H1 (cell line): ENCODE measurements around the gene ACTL10.

Source experiments
- CEBPB ChIP-seq: IDR thresholded peaks from 2 replicates; pipeline ENCODE4 v1.6.1; 2012; ENCODE audit warnings: low read depth, low read length
- EP300 ChIP-seq, 2 experiments: IDR thresholded peaks; 1 replicate in 1 of 2; 2 replicates in 1 of 2; pipeline ENCODE4 v1.6.1; 2011 to 2012; ENCODE audit warnings: low read depth in 2 of 2, low read length in 2 of 2, mild to moderate bottlenecking in 2 of 2, borderline replicate concordance in 1 of 2, inconsistent platforms in 1 of 2, moderate library complexity in 1 of 2
- EZH2 ChIP-seq: fragments of 200-600 bp; sonication (generic); IDR thresholded peaks from 2 replicates; pipeline ENCODE4 v1.7.1; 2012; ENCODE audit warnings: low read depth, mild to moderate bottlenecking, moderate library complexity, low read length, inconsistent platforms; ENCODE audit not compliant: severe bottlenecking
- JUND ChIP-seq: IDR thresholded peaks from 2 replicates; pipeline ENCODE4 v1.6.1; 2011; ENCODE audit warnings: mild to moderate bottlenecking, improper control_type of control experiment, low read length
- POLR2A ChIP-seq, 2 experiments: IDR thresholded peaks; 1 replicate in 1 of 2; 2 replicates in 1 of 2; pipeline ENCODE4 v1.6.1; 2011; ENCODE audit warnings: low read depth in 2 of 2, low read length in 2 of 2, mild to moderate bottlenecking in 2 of 2; ENCODE audit errors: control extremely low read depth in 1 of 2
- RBBP5 ChIP-seq: IDR thresholded peaks from 2 replicates; pipeline ENCODE4 v1.7.1; 2012; ENCODE audit warnings: low read depth, mild to moderate bottlenecking, inconsistent platforms, low read length, moderate library complexity, borderline replicate concordance
- RFX5 ChIP-seq: IDR thresholded peaks from 2 replicates; pipeline ENCODE4 v1.6.1; 2011; ENCODE audit warnings: low read depth, low read length, improper control_type of control experiment, borderline replicate concordance
- SP2 ChIP-seq: IDR thresholded peaks from 2 replicates; pipeline ENCODE4 v1.6.1; 2012; ENCODE audit warnings: mild to moderate bottlenecking, low read length, inconsistent platforms
- TF ChIP-seq, protein P1 (sequence below), 3 experiments: IDR thresholded peaks; 1 replicate in 2 of 3; 2 replicates in 1 of 3; pipeline versions ENCODE4 v1.5.1 to v1.6.1; 2011; ENCODE audit warnings: low read length in 3 of 3, mild to moderate bottlenecking in 3 of 3, inconsistent platforms in 2 of 3, low read depth in 1 of 3, moderate library complexity in 1 of 3; ENCODE audit not compliant: insufficient read depth in 1 of 3; ENCODE audit errors: control extremely low read depth in 1 of 3
- TF ChIP-seq, protein P2 (sequence below): IDR thresholded peaks from 2 replicates; pipeline ENCODE4 v1.6.1; 2012; ENCODE audit warnings: low read length, inconsistent platforms

DNA sequence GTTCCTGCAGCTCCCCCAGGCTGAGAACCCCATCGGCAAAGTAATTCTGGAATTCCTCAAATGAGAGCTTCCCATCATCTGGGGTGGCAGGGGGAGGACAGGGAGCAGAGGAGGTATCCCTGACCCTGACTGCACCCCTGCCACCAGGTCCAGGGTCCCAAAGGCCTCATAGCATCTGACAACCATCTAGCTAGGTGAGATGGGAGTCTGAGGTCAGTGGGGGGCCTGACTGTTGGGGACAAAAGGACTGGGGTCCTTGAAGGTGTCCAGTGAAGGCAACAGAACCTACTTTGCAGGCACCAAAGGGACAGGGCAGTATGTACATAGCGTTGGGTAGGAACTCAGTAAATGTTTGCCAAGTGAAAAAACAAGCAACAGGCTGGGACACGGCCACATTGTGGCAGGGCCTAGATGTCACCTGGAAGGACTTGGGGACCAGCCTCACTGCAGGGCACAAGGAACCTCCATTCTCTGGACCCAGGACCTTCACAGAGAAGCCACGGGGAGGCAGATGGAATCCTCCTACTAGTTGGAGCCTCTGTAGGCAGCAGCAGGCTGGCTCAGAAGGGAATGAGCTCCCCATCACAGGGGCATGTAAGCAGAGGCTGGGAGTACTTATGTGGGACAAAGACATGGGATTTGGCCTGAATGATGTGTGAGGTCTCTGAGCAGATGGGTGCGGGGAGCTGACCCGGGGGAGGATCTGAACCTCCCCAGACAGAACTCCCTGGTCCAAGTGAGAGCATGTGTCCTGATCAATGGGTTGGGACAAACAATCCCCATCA, 4.2 kb downstream of the ACTL10 start:
- TF ChIP-seq POLR2A (IDR thresholded peaks at IDR 0.05; ENCODE audit: control extremely low read depth in 1 of 2, low read depth in 2 of 2, low read length in 2 of 2) (no peak), EZH2 (no peak), RBBP5 (no peak), RFX5 (no peak), EP300 (IDR thresholded peaks at IDR 0.05; ENCODE audit: borderline replicate concordance in 1 of 2, low read depth in 2 of 2, low read length in 2 of 2) (no peak), CEBPB (no peak), JUND (no peak), SP2 (no peak)
- TF ChIP-seq, protein P1, sequence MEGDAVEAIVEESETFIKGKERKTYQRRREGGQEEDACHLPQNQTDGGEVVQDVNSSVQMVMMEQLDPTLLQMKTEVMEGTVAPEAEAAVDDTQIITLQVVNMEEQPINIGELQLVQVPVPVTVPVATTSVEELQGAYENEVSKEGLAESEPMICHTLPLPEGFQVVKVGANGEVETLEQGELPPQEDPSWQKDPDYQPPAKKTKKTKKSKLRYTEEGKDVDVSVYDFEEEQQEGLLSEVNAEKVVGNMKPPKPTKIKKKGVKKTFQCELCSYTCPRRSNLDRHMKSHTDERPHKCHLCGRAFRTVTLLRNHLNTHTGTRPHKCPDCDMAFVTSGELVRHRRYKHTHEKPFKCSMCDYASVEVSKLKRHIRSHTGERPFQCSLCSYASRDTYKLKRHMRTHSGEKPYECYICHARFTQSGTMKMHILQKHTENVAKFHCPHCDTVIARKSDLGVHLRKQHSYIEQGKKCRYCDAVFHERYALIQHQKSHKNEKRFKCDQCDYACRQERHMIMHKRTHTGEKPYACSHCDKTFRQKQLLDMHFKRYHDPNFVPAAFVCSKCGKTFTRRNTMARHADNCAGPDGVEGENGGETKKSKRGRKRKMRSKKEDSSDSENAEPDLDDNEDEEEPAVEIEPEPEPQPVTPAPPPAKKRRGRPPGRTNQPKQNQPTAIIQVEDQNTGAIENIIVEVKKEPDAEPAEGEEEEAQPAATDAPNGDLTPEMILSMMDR (IDR thresholded peaks at IDR 0.05; ENCODE audit: control extremely low read depth in 1 of 3, insufficient read depth in 1 of 3, low read depth in 1 of 3, low read length in 3 of 3): no peak
- TF ChIP-seq, protein P2, sequence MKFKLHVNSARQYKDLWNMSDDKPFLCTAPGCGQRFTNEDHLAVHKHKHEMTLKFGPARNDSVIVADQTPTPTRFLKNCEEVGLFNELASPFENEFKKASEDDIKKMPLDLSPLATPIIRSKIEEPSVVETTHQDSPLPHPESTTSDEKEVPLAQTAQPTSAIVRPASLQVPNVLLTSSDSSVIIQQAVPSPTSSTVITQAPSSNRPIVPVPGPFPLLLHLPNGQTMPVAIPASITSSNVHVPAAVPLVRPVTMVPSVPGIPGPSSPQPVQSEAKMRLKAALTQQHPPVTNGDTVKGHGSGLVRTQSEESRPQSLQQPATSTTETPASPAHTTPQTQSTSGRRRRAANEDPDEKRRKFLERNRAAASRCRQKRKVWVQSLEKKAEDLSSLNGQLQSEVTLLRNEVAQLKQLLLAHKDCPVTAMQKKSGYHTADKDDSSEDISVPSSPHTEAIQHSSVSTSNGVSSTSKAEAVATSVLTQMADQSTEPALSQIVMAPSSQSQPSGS: no peak
